ENCODE results near the gene SATB1.

Gene SATB1

DNA sequence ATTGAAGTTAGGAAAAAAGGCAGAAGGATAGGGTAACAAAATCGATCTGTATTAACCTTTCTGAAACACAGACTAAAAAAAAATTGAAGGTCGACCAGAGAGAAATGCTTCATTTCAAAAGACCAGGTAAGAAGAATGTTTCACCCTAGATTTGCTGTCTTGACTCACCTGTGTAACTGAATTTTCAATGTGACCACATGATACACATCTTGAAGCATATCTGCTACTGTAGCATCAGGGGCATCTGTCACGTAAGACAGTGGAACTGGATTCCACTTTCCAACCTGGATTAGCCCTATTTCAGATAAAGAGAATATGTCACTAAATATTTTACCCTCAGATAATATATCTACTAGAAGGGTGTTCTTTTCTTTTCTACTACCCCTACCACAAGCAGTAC is 9.3 kb downstream of the SATB1 start:
- TF ChIP-seq, protein P1, sequence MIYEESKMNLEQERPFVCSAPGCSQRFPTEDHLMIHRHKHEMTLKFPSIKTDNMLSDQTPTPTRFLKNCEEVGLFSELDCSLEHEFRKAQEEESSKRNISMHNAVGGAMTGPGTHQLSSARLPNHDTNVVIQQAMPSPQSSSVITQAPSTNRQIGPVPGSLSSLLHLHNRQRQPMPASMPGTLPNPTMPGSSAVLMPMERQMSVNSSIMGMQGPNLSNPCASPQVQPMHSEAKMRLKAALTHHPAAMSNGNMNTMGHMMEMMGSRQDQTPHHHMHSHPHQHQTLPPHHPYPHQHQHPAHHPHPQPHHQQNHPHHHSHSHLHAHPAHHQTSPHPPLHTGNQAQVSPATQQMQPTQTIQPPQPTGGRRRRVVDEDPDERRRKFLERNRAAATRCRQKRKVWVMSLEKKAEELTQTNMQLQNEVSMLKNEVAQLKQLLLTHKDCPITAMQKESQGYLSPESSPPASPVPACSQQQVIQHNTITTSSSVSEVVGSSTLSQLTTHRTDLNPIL (CRISPR knock-in tag; IDR thresholded peaks at IDR 0.05; ENCODE audit: low read depth): no peak
- TF ChIP-seq, protein P2, sequence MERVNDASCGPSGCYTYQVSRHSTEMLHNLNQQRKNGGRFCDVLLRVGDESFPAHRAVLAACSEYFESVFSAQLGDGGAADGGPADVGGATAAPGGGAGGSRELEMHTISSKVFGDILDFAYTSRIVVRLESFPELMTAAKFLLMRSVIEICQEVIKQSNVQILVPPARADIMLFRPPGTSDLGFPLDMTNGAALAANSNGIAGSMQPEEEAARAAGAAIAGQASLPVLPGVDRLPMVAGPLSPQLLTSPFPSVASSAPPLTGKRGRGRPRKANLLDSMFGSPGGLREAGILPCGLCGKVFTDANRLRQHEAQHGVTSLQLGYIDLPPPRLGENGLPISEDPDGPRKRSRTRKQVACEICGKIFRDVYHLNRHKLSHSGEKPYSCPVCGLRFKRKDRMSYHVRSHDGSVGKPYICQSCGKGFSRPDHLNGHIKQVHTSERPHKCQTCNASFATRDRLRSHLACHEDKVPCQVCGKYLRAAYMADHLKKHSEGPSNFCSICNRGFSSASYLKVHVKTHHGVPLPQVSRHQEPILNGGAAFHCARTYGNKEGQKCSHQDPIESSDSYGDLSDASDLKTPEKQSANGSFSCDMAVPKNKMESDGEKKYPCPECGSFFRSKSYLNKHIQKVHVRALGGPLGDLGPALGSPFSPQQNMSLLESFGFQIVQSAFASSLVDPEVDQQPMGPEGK (CRISPR knock-in tag; IDR thresholded peaks at IDR 0.05; ENCODE audit: borderline replicate concordance): no peak
- no peak for TF ChIP-seq POU6F1 (CRISPR knock-in tag; IDR thresholded peaks at IDR 0.05; ENCODE audit: borderline replicate concordance, low read depth)
- no peak for TF ChIP-seq ISL1 (CRISPR knock-in tag; IDR thresholded peaks at IDR 0.05)
- no peak for TF ChIP-seq OSR1 (CRISPR knock-in tag; IDR thresholded peaks at IDR 0.05)
- TF ChIP-seq ARNTL (CRISPR knock-in tag; IDR thresholded peaks at IDR 0.05; ENCODE audit: borderline replicate concordance, low read depth): no peak
- TF ChIP-seq TOX (CRISPR knock-in tag; IDR thresholded peaks at IDR 0.05; ENCODE audit: borderline replicate concordance): no peak
- TF ChIP-seq ZFP30 (CRISPR knock-in tag; IDR thresholded peaks at IDR 0.05): no peak
- no peak for TF ChIP-seq ESRRG (CRISPR knock-in tag; IDR thresholded peaks at IDR 0.05)
- TF ChIP-seq RARB (CRISPR knock-in tag; IDR thresholded peaks at IDR 0.05): no peak
- TF ChIP-seq BACH2 (CRISPR knock-in tag; IDR thresholded peaks at IDR 0.05; ENCODE audit: borderline replicate concordance): no peak
- no peak for TF ChIP-seq ZC3H10 (CRISPR knock-in tag; IDR thresholded peaks at IDR 0.05)
- TF ChIP-seq ZNF8 (CRISPR knock-in tag; IDR thresholded peaks at IDR 0.05): no peak
- no peak for TF ChIP-seq ZNF70 (CRISPR knock-in tag; IDR thresholded peaks at IDR 0.05)
- TF ChIP-seq TCF4 (CRISPR knock-in tag; IDR thresholded peaks at IDR 0.05; ENCODE audit: borderline replicate concordance): no peak
- no peak for TF ChIP-seq GLIS3 (CRISPR knock-in tag; IDR thresholded peaks at IDR 0.05)
- no peak for TF ChIP-seq SNAI2 (CRISPR knock-in tag; IDR thresholded peaks at IDR 0.05)
- TF ChIP-seq ZNF565 (CRISPR knock-in tag; conservative IDR thresholded peaks at IDR 0.05; ENCODE audit: low read depth): no peak
- no peak for ATAC-seq

DNA sequence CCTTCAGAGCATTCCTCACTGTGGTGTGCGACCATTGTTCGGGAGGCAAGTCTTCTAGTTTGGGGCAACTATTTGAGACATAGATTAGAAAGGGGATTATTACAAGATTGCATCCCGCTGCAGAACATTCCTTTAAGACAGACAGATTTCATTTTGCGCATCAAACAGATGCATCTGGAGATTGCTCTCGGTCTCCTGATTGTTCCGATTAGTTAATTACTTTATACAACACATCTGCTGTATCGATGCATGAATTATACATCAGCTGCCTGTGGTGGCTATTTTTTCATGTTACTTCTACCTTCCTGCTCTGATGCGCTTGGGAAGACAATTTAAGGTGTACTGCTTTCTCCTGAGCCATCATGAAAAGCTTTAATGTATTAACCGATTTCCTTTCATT is 10.0 kb downstream of the SATB1 start:
- no peak for ATAC-seq
- TF ChIP-seq TCF4 (CRISPR knock-in tag; IDR thresholded peaks at IDR 0.05; ENCODE audit: borderline replicate concordance): peak; percentile 63; the same call in 1 of the 2 replicates
- no peak for TF ChIP-seq RARB (CRISPR knock-in tag; IDR thresholded peaks at IDR 0.05)

DNA sequence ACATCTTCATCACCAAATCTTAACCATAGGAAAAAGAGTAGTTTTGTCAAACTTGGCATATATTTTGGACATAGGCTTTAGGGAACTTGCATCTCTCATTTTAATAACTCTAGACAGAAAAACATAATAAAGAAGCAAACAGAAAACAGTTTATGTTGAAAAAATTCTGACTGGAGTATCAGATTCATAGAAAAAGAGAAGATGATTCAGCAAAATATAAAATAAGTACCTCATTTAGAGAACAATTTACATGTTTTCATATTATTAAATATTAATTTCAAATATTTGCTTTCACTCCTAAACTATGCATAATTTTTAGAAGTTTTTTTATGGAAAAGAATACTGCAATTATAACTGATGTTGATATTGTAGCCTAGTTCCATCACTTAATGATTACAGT is 12.5 kb downstream of the SATB1 start:
- TF ChIP-seq PPARA (CRISPR knock-in tag; IDR thresholded peaks at IDR 0.05; ENCODE audit: borderline replicate concordance) (no peak), ZNF8 (CRISPR knock-in tag; IDR thresholded peaks at IDR 0.05) (no peak), TCF4 (CRISPR knock-in tag; IDR thresholded peaks at IDR 0.05; ENCODE audit: borderline replicate concordance) (no peak), GLIS3 (CRISPR knock-in tag; IDR thresholded peaks at IDR 0.05) (no peak)
- no peak for ATAC-seq

GRCh38 chr3:18411541-18411940 is 13.6 kb downstream of the SATB1 start:
- TF ChIP-seq, protein P1 (CRISPR knock-in tag; IDR thresholded peaks at IDR 0.05; ENCODE audit: low read depth): no peak
- TF ChIP-seq OSR1 (CRISPR knock-in tag; IDR thresholded peaks at IDR 0.05) (no peak), ESRRG (CRISPR knock-in tag; IDR thresholded peaks at IDR 0.05) (no peak), POU6F1 (CRISPR knock-in tag; IDR thresholded peaks at IDR 0.05; ENCODE audit: borderline replicate concordance, low read depth) (no peak), ZFP3 (CRISPR knock-in tag; IDR thresholded peaks at IDR 0.05) (no peak), GLIS3 (CRISPR knock-in tag; IDR thresholded peaks at IDR 0.05) (no peak), CSDC2 (CRISPR knock-in tag; IDR thresholded peaks at IDR 0.05) (no peak), ZNF8 (CRISPR knock-in tag; IDR thresholded peaks at IDR 0.05) (no peak)
- no peak for ATAC-seq
